Gastroesophageal sphincter (tissue), 3 donors: Measurements from ENCODE around the gene COQ9.

ENCODE experiments used
- EP300 ChIP-seq: sonication (generic); formaldehyde crosslinking; IDR thresholded peaks from one replicate; pipeline ENCODE4 v1.6.1; 2017; ENCODE audit warnings: antibody characterized with exemption, mild to moderate bottlenecking
- POLR2A ChIP-seq, 2 donors: fragments of 450-650 bp; IDR thresholded peaks; one replicate each; pipeline ENCODE4 v1.6.1; 2017; ENCODE audit warnings: antibody characterized with exemption in 2 of 2, mild to moderate bottlenecking in 2 of 2, moderate library complexity in 1 of 2
- POLR2AphosphoS5 ChIP-seq: sonication (generic); formaldehyde crosslinking; IDR thresholded peaks from one replicate; pipeline ENCODE4 v1.6.1; 2017; ENCODE audit warnings: antibody characterized with exemption
- TF ChIP-seq, protein P1 (sequence below), 4 experiments: fragments of 200-600 bp in 2 of 4; fragments of 450-650 bp in 2 of 4; sonication (generic) in 1 of 4; IDR thresholded peaks; one replicate each; pipeline ENCODE4 v1.5.1; 2017 to 2019; ENCODE audit warnings: antibody characterized with exemption in 4 of 4, mild to moderate bottlenecking in 2 of 4, moderate library complexity in 2 of 4

DNA sequence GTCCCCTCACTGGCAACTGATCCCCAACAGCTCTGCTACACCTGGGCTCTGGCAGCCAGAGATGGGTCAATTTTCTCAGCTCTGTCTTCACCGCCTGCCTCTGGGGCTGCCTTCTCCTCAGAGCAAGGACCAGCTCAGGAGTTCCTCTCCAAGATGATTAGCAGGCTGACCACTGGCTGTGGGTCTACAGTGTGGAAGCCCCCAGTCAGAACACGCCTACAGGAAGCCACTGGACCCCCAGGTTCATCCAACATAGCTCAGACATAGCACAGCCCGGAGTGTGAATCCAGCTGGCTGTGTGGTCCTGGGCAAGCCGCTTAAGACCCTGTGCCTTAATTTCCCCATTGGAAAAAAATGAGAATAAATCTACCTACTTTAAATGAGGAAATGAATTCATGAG lies 34.1 kb downstream of the COQ9 start:
- TF ChIP-seq POLR2AphosphoS5 (no peak), POLR2A (IDR thresholded peaks at IDR 0.05) (no peak), EP300 (no peak)
- TF ChIP-seq, protein P1, sequence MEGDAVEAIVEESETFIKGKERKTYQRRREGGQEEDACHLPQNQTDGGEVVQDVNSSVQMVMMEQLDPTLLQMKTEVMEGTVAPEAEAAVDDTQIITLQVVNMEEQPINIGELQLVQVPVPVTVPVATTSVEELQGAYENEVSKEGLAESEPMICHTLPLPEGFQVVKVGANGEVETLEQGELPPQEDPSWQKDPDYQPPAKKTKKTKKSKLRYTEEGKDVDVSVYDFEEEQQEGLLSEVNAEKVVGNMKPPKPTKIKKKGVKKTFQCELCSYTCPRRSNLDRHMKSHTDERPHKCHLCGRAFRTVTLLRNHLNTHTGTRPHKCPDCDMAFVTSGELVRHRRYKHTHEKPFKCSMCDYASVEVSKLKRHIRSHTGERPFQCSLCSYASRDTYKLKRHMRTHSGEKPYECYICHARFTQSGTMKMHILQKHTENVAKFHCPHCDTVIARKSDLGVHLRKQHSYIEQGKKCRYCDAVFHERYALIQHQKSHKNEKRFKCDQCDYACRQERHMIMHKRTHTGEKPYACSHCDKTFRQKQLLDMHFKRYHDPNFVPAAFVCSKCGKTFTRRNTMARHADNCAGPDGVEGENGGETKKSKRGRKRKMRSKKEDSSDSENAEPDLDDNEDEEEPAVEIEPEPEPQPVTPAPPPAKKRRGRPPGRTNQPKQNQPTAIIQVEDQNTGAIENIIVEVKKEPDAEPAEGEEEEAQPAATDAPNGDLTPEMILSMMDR (IDR thresholded peaks at IDR 0.05): no peak
